A673 (cell line): ENCODE measurements around the gene MOGAT3. TPM values are rescaled to one million over a fixed set of nuclear protein-coding genes. Genes with fewer than 3 reads are reported as not detected.

Experiments
- BruUV-seq: library from RNA; stranded (reverse); fragments of 400-500 nt; replicated peaks from 2 replicates; lab custom pipeline; 2021; lab: Mats Ljungman, UMichigan
- CTCF ChIA-PET: fragments of 300-600 bp; sonication (Branson Sonifier 250); formaldehyde crosslinking; loops from one replicate; lab custom pipeline; 2022; ENCODE audit warnings: antibody characterized with exemption; lab: Charles Lee
- POLR2A ChIA-PET: fragments of 300-600 bp; sonication (Branson Sonifier 250); formaldehyde crosslinking; loops from one replicate; lab custom pipeline; 2022; ENCODE audit warnings: antibody characterized with exemption; ENCODE audit not compliant: low non-redundant PET; lab: Charles Lee
- DNase-seq: peaks from one replicate; pipeline ENCODE4 v3.0.0-alpha.2; 2015; ENCODE audit warnings: low spot score
- H3K27ac ChIP-seq: fragments of 200-600 bp; sonication (generic); 2 replicates; pipeline ENCODE4 v1.5.1; 2016; ENCODE audit warnings: mixed run types, low read depth, mild to moderate bottlenecking, mixed read lengths, antibody characterized with exemption, low read length; ENCODE audit not compliant: poor library complexity, severe bottlenecking
- H3K27me3 ChIP-seq: fragments of 200-600 bp; sonication (generic); replicated peaks from 2 replicates; pipeline ENCODE4 v1.6.1; 2017; ENCODE audit warnings: mixed run types, low read depth, mild to moderate bottlenecking, mixed read lengths, antibody characterized with exemption, low read length; ENCODE audit not compliant: insufficient read depth, poor library complexity
- H3K36me3 ChIP-seq: fragments of 200-600 bp; sonication (generic); 2 replicates; pipeline ENCODE4 v1.6.1; 2016; ENCODE audit warnings: mixed run types, mild to moderate bottlenecking, mixed read lengths, antibody characterized with exemption, low read length; ENCODE audit not compliant: insufficient read depth, poor library complexity, severe bottlenecking
- H3K4me1 ChIP-seq: fragments of 200-600 bp; sonication (generic); 2 replicates; pipeline ENCODE4 v1.6.1; 2017; ENCODE audit warnings: mixed run types, mild to moderate bottlenecking, mixed read lengths, antibody characterized with exemption, low read length; ENCODE audit not compliant: insufficient read depth, poor library complexity, severe bottlenecking
- H3K4me3 ChIP-seq: fragments of 200-600 bp; sonication (generic); 2 replicates; pipeline ENCODE4 v1.5.1; 2016; ENCODE audit warnings: low read depth, mixed run types, mild to moderate bottlenecking, mixed read lengths, low read length; ENCODE audit not compliant: poor library complexity, severe bottlenecking
- H3K9me3 ChIP-seq: fragments of 200-600 bp; sonication (generic); 2 replicates; pipeline ENCODE4 v1.6.1; 2016; ENCODE audit warnings: mixed run types, low read depth, mild to moderate bottlenecking, mixed read lengths, antibody characterized with exemption, low read length; ENCODE audit not compliant: poor library complexity, severe bottlenecking
- CTCF ChIP-seq: fragments of 300-800, 200-600 bp; sonication (generic); conservative IDR thresholded peaks from 2 replicates; pipeline ENCODE4 v1.5.1; 2017; ENCODE audit warnings: low read depth, mild to moderate bottlenecking, antibody characterized with exemption, low read length, moderate library complexity, mixed read lengths
- EZH2 ChIP-seq: fragments of 200-600 bp; sonication (generic); IDR thresholded peaks from 2 replicates; pipeline ENCODE4 v1.6.1; 2017; ENCODE audit warnings: borderline replicate concordance, low read depth, mild to moderate bottlenecking, mixed read lengths, antibody characterized with exemption, low read length; ENCODE audit not compliant: poor library complexity, severe bottlenecking
- intact Hi-C: fragments of 100-400 bp; cut with micrococcal nuclease; formaldehyde crosslinking; loops from one replicate; pipeline ENCODE4 v1.10.0; 2022; ENCODE audit not compliant: unreplicated experiment
- total RNA-seq: library from RNA; stranded (reverse); gene quantifications from 2 replicates; pipeline ENCODE4 v1.2.3, GENCODE V29; 2021

MOGAT3 gene
- total RNA-seq, 1 experiment from 2014 or later, result not detected

GRCh38 chr7:101165075-101165957, 35.5 kb downstream of the MOGAT3 start, which contains the start of gene VGF:
Gene VGF (minus strand): TSS chr7:101165569. CDS start chr7:101164843, 726 bp downstream.
- POLR2A ChIA-PET, result no interaction called here
- Histone ChIP-seq H3K27ac (no peak within 1 kb of the TSS), H3K9me3 (no peaks in the 10 kb centered on the region), H3K4me1 (peaks cover 57% of the 10 kb centered on the region), H3K4me3 (peak within 1 kb of the TSS; percentile 49), H3K36me3 (no peaks in the 10 kb centered on the region), H3K27me3 (peaks cover 38% of the 10 kb centered on the region)
- no TSS peak for BruUV-seq
- CTCF ChIA-PET, result interaction anchor here (0.8 to 2.1 kb wide), 3 partner anchors 9 to 27 kb away, joined by 3 to 5 read pairs (median 5); no protein-coding TSS in a partner anchor
- peak; percentile 97 for DNase-seq
- intact Hi-C loops, result no loop called here
- TF ChIP-seq EZH2 (no peak), CTCF (no peak)

GRCh38 chr7:101164071-101164840, 36.6 kb downstream of the MOGAT3 start:
- peak; percentile 68 for TF ChIP-seq EZH2
- TF ChIP-seq CTCF, result no peak
- ChIA-PET POLR2A (no interaction called here), CTCF (no interaction called here)
- Histone ChIP-seq H3K27me3 (peaks cover 32% of the 10 kb centered on the region), H3K4me3 (peak overlapping the region; percentile 49), H3K9me3 (no peaks in the 10 kb centered on the region), H3K4me1 (peaks cover 55% of the 10 kb centered on the region), H3K36me3 (peaks cover under 1% of the 10 kb centered on the region), H3K27ac (no peak overlapping the region)
- intact Hi-C loops, result no loop called here
- DNase-seq, result peak; percentile 54
- BruUV-seq, result no TSS peak

GRCh38 chr7:101163279-101164070, 37.4 kb downstream of the MOGAT3 start:
- no peaks in the 10 kb centered on the region for H3K9me3 ChIP-seq
- peaks cover 54% of the 10 kb centered on the region for H3K4me1 ChIP-seq
- DNase-seq, result peak; percentile 65
- ChIA-PET CTCF (interaction anchor here (0.5 to 1.0 kb wide), 2 partner anchors 20 to 105 kb away, joined by 3 to 4 read pairs; no protein-coding TSS in a partner anchor), POLR2A (interaction anchor here (0.8 kb wide), 1 partner anchor 79 kb away, joined by 4 read pairs; no protein-coding TSS in a partner anchor)
- intact Hi-C loops, result no loop called here
- no peak overlapping the region for H3K27ac ChIP-seq
- H3K27me3 ChIP-seq, result peaks cover 24% of the 10 kb centered on the region
- BruUV-seq, result no TSS peak
- peak overlapping the region; percentile 49 for H3K4me3 ChIP-seq
- TF ChIP-seq CTCF (no peak), EZH2 (no peak)
- peaks cover 4% of the 10 kb centered on the region for H3K36me3 ChIP-seq
